Gastrocnemius medialis (tissue), 4 donors: Measurements from ENCODE around the gene KCNV2. TPM values are rescaled to one million over a fixed set of nuclear protein-coding genes. Genes with fewer than 3 reads are reported as not detected.

Experiments used
- ATAC-seq, 2 donors: fragments of 150-250 bp; one replicate each; pipeline ENCODE4 v1.9.1; 2016
- DNase-seq, 2 donors: peaks; one replicate each; pipeline ENCODE4 v3.0.0-alpha.2; 2019
- H3K27ac ChIP-seq, 4 donors: fragments of 200-600 bp; sonication (generic); 1 replicate in 1 of 4; 2 replicates in 3 of 4; pipeline ENCODE4 v1.5.1; 2016 to 2018; ENCODE audit warnings: mild to moderate bottlenecking in 2 of 4, moderate library complexity in 1 of 4
- H3K27me3 ChIP-seq, 3 donors: fragments of 200-600 bp; sonication (generic) in 2 of 3; 1 replicate in 1 of 3; 2 replicates in 2 of 3; pipeline versions ENCODE4 v1.5.1 to v1.6.0; 2016 to 2019; ENCODE audit warnings: mild to moderate bottlenecking in 1 of 3, moderate library complexity in 1 of 3
- H3K36me3 ChIP-seq, 2 donors: fragments of 200-600 bp; sonication (generic) in 1 of 2; one replicate each; pipeline ENCODE4 v1.5.1; 2017 to 2018
- H3K4me1 ChIP-seq, 2 donors: fragments of 200-600 bp; sonication (generic) in 1 of 2; one replicate each; pipeline ENCODE4 v1.5.1; 2016 to 2017; ENCODE audit warnings: mild to moderate bottlenecking in 2 of 2
- H3K4me3 ChIP-seq, 4 donors: fragments of 200-600 bp; sonication (generic) in 3 of 4; 1 replicate in 1 of 4; 2 replicates in 3 of 4; pipeline ENCODE4 v1.5.1; 2016 to 2019; ENCODE audit warnings: mild to moderate bottlenecking in 2 of 4
- H3K9me3 ChIP-seq, 3 donors: fragments of 200-600 bp; sonication (generic) in 2 of 3; 1 replicate in 1 of 3; 2 replicates in 2 of 3; pipeline ENCODE4 v1.5.1; 2016 to 2019
- POLR2A ChIP-seq, 2 donors: fragments of 450-650 bp; IDR thresholded peaks; one replicate each; pipeline ENCODE4 v1.6.1; 2017; ENCODE audit warnings: antibody characterized with exemption in 2 of 2, mild to moderate bottlenecking in 2 of 2, moderate library complexity in 2 of 2
- in situ Hi-C, 4 donors: fragments of 200-750 bp; cut with MboI; loops; one replicate each; pipeline versions ENCODE4 v1.15.0 to v1.8.0; 2017; ENCODE audit warnings: low sequenced_read_pairs in 4 of 4
- intact Hi-C: fragments of 100-400 bp; cut with DNase I; formaldehyde crosslinking; loops from one replicate; pipeline ENCODE4 v1.15.1; 2023; ENCODE audit warnings: low total_unique reads
- total RNA-seq, 4 donors: library from RNA; depleted of rRNA; stranded (reverse); fragments of >200 nt; gene quantifications; one replicate each; pipeline versions ENCODE4 v1.1.0 to v1.2.3, GENCODE V29; 2016
- TF ChIP-seq, protein P1 (sequence below), 5 experiments: fragments of 450-650 bp in 3 of 5; fragments of 200-600 bp in 2 of 5; sonication (generic) in 2 of 5; IDR thresholded peaks in 4 of 5; conservative IDR thresholded peaks in 1 of 5; 1 replicate in 4 of 5; 2 replicates in 1 of 5; pipeline ENCODE4 v1.5.1; 2016 to 2019; ENCODE audit warnings: antibody characterized with exemption in 5 of 5, mild to moderate bottlenecking in 3 of 5, moderate library complexity in 3 of 5

KCNV2 gene
- total RNA-seq: not detected

DNA sequence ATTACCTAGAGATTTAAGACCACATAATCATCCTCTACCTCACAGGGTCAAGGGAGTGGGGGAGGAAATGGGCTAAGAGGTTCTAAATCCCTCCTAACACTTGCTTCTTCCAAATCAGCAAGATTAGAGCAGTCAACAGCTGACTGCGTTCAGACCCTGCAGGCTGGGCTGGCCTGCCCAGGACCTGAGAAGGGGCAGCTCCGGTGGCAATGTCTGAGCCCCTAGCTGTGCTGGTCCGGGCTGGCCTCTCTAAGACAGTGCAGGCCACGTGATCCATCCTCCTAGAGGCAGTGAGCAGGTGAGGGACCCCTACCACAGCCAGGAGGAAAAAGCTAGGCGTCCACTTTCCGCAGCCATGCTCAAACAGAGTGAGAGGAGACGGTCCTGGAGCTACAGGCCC, at the start of gene KCNV2:
Gene KCNV2, plus strand, starts transcription at position 126 of the 400 bp plus-strand sequence. Its CDS starts 230 bp downstream, at position 356.
- intact Hi-C loops: no loop called here
- TF ChIP-seq, protein P1, sequence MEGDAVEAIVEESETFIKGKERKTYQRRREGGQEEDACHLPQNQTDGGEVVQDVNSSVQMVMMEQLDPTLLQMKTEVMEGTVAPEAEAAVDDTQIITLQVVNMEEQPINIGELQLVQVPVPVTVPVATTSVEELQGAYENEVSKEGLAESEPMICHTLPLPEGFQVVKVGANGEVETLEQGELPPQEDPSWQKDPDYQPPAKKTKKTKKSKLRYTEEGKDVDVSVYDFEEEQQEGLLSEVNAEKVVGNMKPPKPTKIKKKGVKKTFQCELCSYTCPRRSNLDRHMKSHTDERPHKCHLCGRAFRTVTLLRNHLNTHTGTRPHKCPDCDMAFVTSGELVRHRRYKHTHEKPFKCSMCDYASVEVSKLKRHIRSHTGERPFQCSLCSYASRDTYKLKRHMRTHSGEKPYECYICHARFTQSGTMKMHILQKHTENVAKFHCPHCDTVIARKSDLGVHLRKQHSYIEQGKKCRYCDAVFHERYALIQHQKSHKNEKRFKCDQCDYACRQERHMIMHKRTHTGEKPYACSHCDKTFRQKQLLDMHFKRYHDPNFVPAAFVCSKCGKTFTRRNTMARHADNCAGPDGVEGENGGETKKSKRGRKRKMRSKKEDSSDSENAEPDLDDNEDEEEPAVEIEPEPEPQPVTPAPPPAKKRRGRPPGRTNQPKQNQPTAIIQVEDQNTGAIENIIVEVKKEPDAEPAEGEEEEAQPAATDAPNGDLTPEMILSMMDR (IDR thresholded peaks at IDR 0.05 in 4 of 5, conservative IDR thresholded peaks at IDR 0.05 in 1 of 5): no peak
- TF ChIP-seq POLR2A (IDR thresholded peaks at IDR 0.05): no peak
- DNase-seq: no peak
- Histone ChIP-seq H3K4me1 (no peaks in the 10 kb centered on the region), H3K36me3 (no peaks in the 10 kb centered on the region), H3K9me3 (no peaks in the 10 kb centered on the region), H3K27ac (no peak within 1 kb of the TSS), H3K4me3 (no peak within 1 kb of the TSS), H3K27me3 (no peaks in the 10 kb centered on the region)
- ATAC-seq: no peak
- in situ Hi-C loops: no loop called here

- H3K27me3 ChIP-seq: no peaks in the 10 kb centered on the region
- no peaks in the 10 kb centered on the region for H3K9me3 ChIP-seq
- peaks cover under 1 to 6% of the 10 kb centered on the region in 2 donors for H3K4me1 ChIP-seq
- no peak overlapping the region for H3K4me3 ChIP-seq
- DNase-seq: no peak
- no peak overlapping the region for H3K27ac ChIP-seq
- TF ChIP-seq, protein P1 (IDR thresholded peaks at IDR 0.05 in 4 of 5, conservative IDR thresholded peaks at IDR 0.05 in 1 of 5): no peak
- no peak for TF ChIP-seq POLR2A (IDR thresholded peaks at IDR 0.05)
- in situ Hi-C loops: loop anchor here in 1 of 4 donors (10.0 kb wide), 1 partner anchor 58 kb away; no protein-coding TSS in a partner anchor
- no peak for ATAC-seq
- intact Hi-C loops: loop anchor here (10.0 kb wide), 1 partner anchor 172 kb away; the partner anchor contains the start of gene PUM3
- no peaks in the 10 kb centered on the region for H3K36me3 ChIP-seq
Measured at GRCh38 chr9:2673161-2673560, 44.1 kb upstream of the KCNV2 start.

DNA sequence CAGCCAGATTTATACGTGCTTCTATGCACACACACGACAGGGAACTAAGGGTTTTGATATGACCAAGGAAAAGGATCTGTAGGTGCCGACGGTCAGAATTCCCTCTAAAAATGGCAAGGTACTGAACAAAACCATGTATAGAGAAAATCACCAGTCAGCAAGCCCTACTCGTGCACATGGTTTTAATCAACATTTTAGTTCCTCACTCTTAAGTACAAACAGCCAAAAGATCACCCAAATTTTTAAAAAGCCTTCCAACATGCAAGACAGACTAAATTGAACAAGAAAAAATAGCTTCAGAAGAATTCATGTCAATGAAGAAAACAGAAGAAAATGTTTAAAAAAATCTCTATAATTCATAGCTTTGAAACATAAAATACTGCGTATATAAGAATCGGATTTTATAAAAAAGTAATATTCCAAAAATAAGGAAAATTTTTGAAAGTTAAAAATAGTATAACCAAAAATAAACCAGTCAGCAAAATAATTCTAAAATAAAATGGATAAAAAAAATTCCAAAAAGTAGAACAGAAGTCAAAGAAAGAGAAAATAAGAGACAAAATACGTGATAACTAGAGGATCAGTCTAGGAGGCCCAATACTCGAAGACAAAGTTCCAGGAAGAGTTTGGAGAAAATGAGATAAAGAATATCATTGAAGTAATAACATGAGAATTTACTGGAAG, 43.0 kb upstream of the KCNV2 start:
- H3K27ac ChIP-seq: no peak overlapping the region
- intact Hi-C loops: loop anchor here (10.0 kb wide), 1 partner anchor 171 kb away; the partner anchor contains the start of gene PUM3
- in situ Hi-C loops: loop anchor here in 1 of 4 donors (10.0 kb wide), 1 partner anchor 59 kb away; no protein-coding TSS in a partner anchor

GRCh38 chr9:2675834-2676233, 41.5 kb upstream of the KCNV2 start:
- no peak overlapping the region for H3K4me3 ChIP-seq
- H3K27me3 ChIP-seq: no peaks in the 10 kb centered on the region
- peaks cover 6 to 19% of the 10 kb centered on the region in 2 donors for H3K4me1 ChIP-seq
- H3K9me3 ChIP-seq: no peaks in the 10 kb centered on the region
- in situ Hi-C loops (loop anchor here in 1 of 4 donors (10.0 kb wide), 1 partner anchor 61 kb away; no protein-coding TSS in a partner anchor), intact Hi-C loops (loop anchor here (10.0 kb wide), 1 partner anchor 169 kb away; the partner anchor contains the start of gene PUM3)
- no peak for ATAC-seq
- H3K27ac ChIP-seq: no peak overlapping the region
- DNase-seq: no peak
- TF ChIP-seq, protein P1 (IDR thresholded peaks at IDR 0.05 in 4 of 5, conservative IDR thresholded peaks at IDR 0.05 in 1 of 5): no peak
- no peak for TF ChIP-seq POLR2A (IDR thresholded peaks at IDR 0.05)
- no peaks in the 10 kb centered on the region for H3K36me3 ChIP-seq

More for the DNA sequence above, 43.0 kb upstream of the KCNV2 start:
- Histone ChIP-seq H3K36me3 (no peaks in the 10 kb centered on the region), H3K27me3 (no peaks in the 10 kb centered on the region), H3K4me3 (no peak overlapping the region), H3K9me3 (no peaks in the 10 kb centered on the region), H3K4me1 (peaks cover 6 to 17% of the 10 kb centered on the region in 2 donors)
- no peak for ATAC-seq
- TF ChIP-seq POLR2A (IDR thresholded peaks at IDR 0.05): no peak
- TF ChIP-seq, protein P1 (IDR thresholded peaks at IDR 0.05 in 4 of 5, conservative IDR thresholded peaks at IDR 0.05 in 1 of 5): no peak
- no peak for DNase-seq
